HG02981 (cell line): ENCODE results near the gene SH3BGRL3.
"Not testable (repeated sequence)": the region's sequence is repeated elsewhere in the genome, so short reads cannot be mapped to it uniquely, and the experiment has no call there.

Experiments
- ATAC-seq: cut with Tn5 transposase; IDR thresholded peaks from one replicate; pipeline ENCODE4 v1.9.1; 2021; ENCODE audit warnings: mild to moderate bottlenecking, moderate library complexity; ENCODE audit not compliant: unreplicated experiment

The SH3BGRL3 gene

GRCh38 chr1:26314501-26314900 lies 34.6 kb downstream of the SH3BGRL3 start:
- no peak for ATAC-seq

- ATAC-seq, result no peak
These were observed 36.3 kb downstream of the SH3BGRL3 start for GRCh38 chr1:26315874-26316850.

- no peak for ATAC-seq
These were observed 37.3 kb downstream of the SH3BGRL3 start for GRCh38 chr1:26317146-26317545.

GRCh38 chr1:26317612-26318337 lies 37.9 kb downstream of the SH3BGRL3 start, which contains the start of gene CD52:
Gene CD52 (plus strand): TSS chr1:26317958. CDS start chr1:26318018, 60 bp downstream.
- peak; percentile 45 for ATAC-seq

GRCh38 chr1:26318338-26319064 lies 38.6 kb downstream of the SH3BGRL3 start:
- ATAC-seq, result no peak

GRCh38 chr1:26320896-26321295 lies 41.0 kb downstream of the SH3BGRL3 start:
- ATAC-seq, result no peak

GRCh38 chr1:26321315-26322041 lies 41.6 kb downstream of the SH3BGRL3 start:
- peak; percentile 37 for ATAC-seq

GRCh38 chr1:26322042-26322331 lies 42.1 kb downstream of the SH3BGRL3 start:
- no peak for ATAC-seq

GRCh38 chr1:26323382-26323781 lies 43.5 kb downstream of the SH3BGRL3 start:
- ATAC-seq, result no peak

- no peak for ATAC-seq
These were observed 44.7 kb downstream of the SH3BGRL3 start for GRCh38 chr1:26324550-26324949.

- ATAC-seq, result no peak
These were observed 48.1 kb downstream of the SH3BGRL3 start for GRCh38 chr1:26327956-26328362.

GRCh38 chr1:26328597-26328996 lies 48.7 kb downstream of the SH3BGRL3 start:
- ATAC-seq, result no peak

GRCh38 chr1:26329380-26329779 lies 49.5 kb downstream of the SH3BGRL3 start:
- not testable (repeated sequence) for ATAC-seq

- ATAC-seq, result no peak
These were observed 50.4 kb downstream of the SH3BGRL3 start for GRCh38 chr1:26330276-26330675.
